ENCODE data around the gene ODAM. TPM values are rescaled to one million over a fixed set of nuclear protein-coding genes. Genes with fewer than 3 reads are reported as not detected.
"Not testable (repeated sequence)": the region's sequence is repeated elsewhere in the genome, so short reads cannot be mapped to it uniquely, and the experiment has no call there.

Gene ODAM
- total RNA-seq, 1 donor from 2014 or later, result not detected

DNA sequence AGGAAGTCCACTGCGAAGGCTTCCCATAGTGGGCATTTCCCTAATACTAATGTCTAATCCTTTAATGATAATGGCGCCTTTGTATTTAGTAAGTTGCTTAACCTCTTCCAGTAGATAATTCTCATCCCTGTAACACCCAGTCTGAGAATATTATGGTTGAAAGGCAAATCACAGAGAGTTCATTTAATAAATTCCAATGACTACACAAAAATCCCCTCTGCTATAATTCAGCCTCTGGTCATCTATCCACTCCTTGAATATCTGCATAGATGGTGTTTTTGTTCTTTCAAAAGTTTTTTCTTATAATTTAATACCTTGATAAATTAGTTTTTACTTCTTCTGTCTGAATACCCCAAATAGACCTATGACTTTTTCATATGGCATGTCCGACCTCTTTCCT, 25.9 kb downstream of the ODAM start:
- DNase-seq (ENCODE audit: low read depth), result not testable (repeated sequence)

DNA sequence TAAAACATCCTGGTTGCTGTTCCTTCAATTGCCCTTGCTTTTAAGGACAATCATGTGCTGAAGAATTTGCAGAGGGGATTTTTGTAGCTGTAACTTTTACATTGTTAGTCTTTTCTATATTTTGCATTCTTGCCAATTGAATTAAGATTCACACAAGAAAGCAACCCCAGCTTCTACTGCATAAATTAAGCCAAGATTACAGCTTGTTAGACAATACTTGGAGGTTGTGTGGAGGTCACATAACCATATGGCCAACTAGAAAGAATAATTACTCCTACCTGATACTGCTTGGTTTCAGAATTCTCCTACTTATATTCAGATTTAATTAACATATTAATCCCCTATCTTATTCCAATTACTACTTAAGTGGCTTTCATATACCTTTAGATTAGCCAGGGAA, 26.3 kb downstream of the ODAM start:
- not testable (repeated sequence) for DNase-seq (ENCODE audit: low read depth)

DNA sequence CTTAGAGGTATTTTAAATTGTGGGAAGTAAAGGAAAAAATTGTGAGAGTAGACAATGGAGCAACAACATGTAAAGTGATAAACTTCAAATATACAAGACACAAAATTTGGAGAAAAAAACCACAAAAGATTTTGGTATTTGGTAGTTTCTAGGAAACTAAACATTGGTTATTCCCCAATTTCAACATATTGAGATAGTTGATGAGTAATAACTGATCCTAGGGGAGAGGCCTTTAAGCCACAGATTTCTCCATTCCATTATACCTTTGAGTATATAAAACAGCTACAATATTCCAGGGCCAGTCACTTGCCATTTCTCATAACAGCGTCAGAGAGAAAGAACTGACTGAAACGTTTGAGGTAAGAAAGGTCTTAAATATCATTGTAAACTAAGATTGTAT, 30.3 kb downstream of the ODAM start, which contains the start of gene FDCSP:
Gene FDCSP (plus strand): TSS at position 301 of the 400 bp plus-strand sequence. CDS start 5,071 bp downstream, outside the sequence.
- DNase-seq (ENCODE audit: low read depth), result no peak

GRCh38 chr4:70236125-70236524, 40.6 kb downstream of the ODAM start:
- DNase-seq (ENCODE audit: low read depth), result no peak

DNA sequence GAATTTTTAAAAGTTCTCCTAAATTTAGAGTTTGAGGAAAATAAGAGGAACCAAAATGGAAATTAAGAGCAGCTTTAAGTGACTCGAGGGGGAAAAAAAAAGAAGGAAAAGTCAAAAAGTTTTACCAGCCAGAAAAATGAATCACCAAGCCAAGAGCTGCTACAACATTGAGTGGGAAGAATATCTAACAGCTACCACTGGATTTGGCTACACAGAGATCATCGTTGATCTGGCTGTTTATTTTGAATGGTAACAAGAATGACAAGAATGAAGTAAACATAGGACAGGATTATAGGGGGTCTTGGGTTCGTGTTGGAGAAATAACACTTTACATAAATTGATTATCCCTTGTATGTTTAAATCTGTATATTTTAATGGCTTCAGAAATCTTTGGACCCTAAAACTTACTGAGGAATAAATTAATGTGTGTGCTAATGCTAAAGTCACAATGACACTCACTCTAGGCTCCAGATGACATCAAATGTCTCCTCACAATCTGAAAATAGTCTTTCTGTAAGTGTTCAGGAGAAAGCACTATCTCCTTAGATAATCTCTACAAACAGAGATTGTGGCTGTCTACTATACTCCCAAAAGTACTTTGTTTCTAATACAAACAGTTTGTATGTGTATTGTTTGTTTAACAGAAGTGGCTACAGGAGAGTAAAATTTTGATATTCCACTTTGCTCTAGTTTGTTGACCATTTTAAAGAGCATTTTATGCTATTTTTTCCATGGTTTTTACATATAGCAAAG, 43.8 kb downstream of the ODAM start:
- DNase-seq (ENCODE audit: low read depth), result no peak

- DNase-seq (ENCODE audit: low read depth), result no peak
Observed at GRCh38 chr4:70239884-70240591, 44.5 kb downstream of the ODAM start.

DNA sequence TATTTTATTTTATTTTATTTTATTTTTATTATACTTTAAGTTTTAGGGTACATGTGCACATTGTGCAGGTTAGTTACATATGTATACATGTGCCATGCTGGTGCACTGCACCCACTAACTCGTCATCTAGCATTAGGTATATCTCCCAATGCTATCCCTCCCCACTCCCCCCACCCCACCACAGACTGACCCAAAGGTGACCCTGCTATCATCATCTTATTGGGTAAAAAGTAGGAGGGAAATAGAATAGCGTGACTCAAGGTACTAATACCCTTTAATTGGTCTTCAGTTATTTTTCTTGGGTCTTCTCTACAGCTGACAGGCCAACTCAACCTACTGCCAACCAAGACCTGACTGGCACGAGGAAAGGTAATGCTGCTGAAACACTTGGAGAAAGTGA, 46.8 kb downstream of the ODAM start, which contains the start of gene CSN3:
Gene CSN3 (plus strand): TSS at position 301 of the 400 bp plus-strand sequence. CDS start 2,223 bp downstream, outside the sequence.
- DNase-seq (ENCODE audit: low read depth), result not testable (repeated sequence)

DNA sequence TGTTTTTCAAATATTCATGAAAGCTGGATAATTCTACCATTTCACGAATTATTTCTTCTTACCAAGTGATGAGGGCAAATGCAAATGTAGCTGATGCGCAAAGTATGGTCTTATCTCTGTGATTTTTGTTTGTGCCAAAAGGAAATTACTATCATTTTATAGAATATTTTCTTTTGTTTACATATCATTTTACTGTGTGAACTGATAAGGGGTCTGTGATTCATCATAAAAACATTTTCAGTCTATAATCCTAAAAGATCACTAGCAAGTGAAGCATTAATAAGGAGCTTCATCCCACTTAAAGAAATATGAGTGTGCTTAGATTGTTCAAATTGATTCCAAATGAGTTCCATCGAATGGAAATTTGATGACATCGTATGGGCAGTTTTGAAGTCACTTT, 47.6 kb downstream of the ODAM start:
- DNase-seq (ENCODE audit: low read depth), result no peak

DNA sequence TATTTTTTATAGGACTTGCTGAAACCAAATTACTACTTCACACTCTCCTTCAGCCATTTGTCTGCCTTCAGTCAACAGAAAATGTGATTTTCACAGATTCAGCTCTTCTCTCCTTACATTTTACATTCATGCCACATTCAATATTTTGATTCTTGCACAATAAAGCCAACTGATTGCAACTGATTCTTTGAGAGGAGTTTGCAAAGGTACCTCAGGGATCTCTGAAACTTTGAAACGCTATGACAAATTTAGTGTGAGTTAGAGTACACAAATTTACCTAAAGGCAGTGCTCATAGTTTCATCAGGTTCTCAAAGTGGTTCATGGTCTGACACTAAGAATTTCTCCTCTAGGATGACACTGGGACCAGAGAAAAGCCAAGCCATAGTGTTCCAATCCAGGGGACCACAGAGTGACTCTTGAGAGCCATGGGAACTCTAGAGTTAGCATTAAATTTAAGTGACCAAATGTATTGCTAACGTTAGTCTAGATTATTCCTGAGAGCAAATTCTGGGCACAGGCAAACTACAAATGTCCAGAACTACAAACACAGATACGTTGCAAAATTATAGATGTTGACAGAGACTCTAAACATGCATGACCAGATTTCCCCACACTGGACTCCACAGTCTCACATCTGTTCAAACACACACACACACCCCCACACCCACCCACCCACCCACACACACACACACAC, 55.9 kb downstream of the ODAM start:
- DNase-seq (ENCODE audit: low read depth), result no peak

DNA sequence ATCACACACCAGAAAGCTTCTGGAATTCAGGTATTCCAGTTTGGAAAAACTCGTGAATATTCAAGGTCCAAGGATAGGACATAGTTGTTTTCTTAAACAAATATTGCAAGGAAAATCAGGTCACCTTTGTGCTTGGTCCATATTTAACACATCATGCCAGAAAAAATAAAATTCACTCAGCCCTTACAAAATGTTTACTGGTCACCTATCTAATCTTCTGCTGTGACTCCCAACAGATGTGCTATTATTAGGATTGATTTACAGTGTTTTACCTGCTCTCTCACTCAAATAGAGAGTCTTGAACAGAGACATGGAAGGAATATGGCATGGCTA, 56.4 kb downstream of the ODAM start:
- DNase-seq (ENCODE audit: low read depth), result no peak

Other genes starting within 250 kb of the ODAM start
- gene CSN2, start 230.0 kb upstream of the ODAM start, total RNA-seq, result not detected in 2 replicates
- not detected in 2 replicates for gene STATH, start 199.8 kb upstream of the ODAM start, total RNA-seq
- not detected in 2 replicates for gene HTN3, start 167.3 kb upstream of the ODAM start, total RNA-seq
- gene HTN1, start 145.3 kb upstream of the ODAM start, total RNA-seq, result not detected in 2 replicates
- gene PRR27, start 41.5 kb upstream of the ODAM start, total RNA-seq, result not detected in 2 replicates
- not detected in 2 replicates for gene FDCSP, start 30.4 kb downstream of the ODAM start, total RNA-seq
- gene CSN3, start 46.9 kb downstream of the ODAM start, total RNA-seq, result not detected in 2 replicates
- gene CABS1, start 139.3 kb downstream of the ODAM start, total RNA-seq, result not detected in 2 replicates
- gene SMR3A, start 165.0 kb downstream of the ODAM start, total RNA-seq, result not detected in 2 replicates
- gene SMR3B, start 187.4 kb downstream of the ODAM start, total RNA-seq, result not detected in 2 replicates
- not detected in 2 replicates for gene OPRPN, start 202.2 kb downstream of the ODAM start, total RNA-seq